Measurements from ENCODE around the gene KLK7.
A peak's percentile ranks its signal among the peaks of the same experiment; 100 is the strongest.

The KLK7 gene

DNA sequence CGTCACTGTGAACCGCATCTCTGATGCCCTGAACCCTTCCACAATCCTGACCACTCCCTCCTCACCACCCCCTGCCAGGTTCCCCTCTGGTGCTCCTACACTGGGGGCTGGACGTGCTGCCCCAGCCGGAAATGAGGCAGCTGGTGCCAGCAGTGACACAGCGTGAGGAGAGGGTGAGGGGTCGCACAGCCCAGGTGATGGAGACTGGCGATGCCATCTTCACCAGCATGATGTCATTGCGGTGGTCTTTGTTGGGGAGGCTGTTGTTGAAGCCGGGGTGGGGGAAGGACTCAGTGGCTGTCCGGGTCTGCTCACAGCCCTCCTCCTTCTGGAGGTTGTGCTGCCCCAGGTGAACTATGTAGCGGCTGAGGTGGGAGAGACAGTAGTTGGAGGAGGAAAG lies 40.2 kb upstream of the KLK7 start:
- ChIA-PET CTCF (no interaction called here), POLR2A (no interaction called here)
- TF ChIP-seq FOXK2 (IDR thresholded peaks at IDR 0.05) (no peak), L3MBTL2 (conservative IDR thresholded peaks at IDR 0.05) (no peak), SUZ12 (IDR thresholded peaks at IDR 0.05) (no peak), SP1 (IDR thresholded peaks at IDR 0.05) (no peak), HDGF (IDR thresholded peaks at IDR 0.05; ENCODE audit: borderline replicate concordance) (no peak), ARNT (IDR thresholded peaks at IDR 0.05) (no peak), LEF1 (IDR thresholded peaks at IDR 0.05; ENCODE audit: borderline replicate concordance) (no peak), BHLHE40 (IDR thresholded peaks at IDR 0.05; ENCODE audit: borderline replicate concordance) (no peak), TARDBP (IDR thresholded peaks at IDR 0.05) (no peak), FOXM1 (IDR thresholded peaks at IDR 0.05; ENCODE audit: borderline replicate concordance) (no peak), CTBP1 (IDR thresholded peaks at IDR 0.05; ENCODE audit: borderline replicate concordance) (no peak), ZNF384 (IDR thresholded peaks at IDR 0.05) (no peak)
- TF ChIP-seq, protein P1, sequence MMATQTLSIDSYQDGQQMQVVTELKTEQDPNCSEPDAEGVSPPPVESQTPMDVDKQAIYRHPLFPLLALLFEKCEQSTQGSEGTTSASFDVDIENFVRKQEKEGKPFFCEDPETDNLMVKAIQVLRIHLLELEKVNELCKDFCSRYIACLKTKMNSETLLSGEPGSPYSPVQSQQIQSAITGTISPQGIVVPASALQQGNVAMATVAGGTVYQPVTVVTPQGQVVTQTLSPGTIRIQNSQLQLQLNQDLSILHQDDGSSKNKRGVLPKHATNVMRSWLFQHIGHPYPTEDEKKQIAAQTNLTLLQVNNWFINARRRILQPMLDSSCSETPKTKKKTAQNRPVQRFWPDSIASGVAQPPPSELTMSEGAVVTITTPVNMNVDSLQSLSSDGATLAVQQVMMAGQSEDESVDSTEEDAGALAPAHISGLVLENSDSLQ (IDR thresholded peaks at IDR 0.05), result no peak
- DNase-seq (ENCODE audit: extremely low spot score), result no peak

DNA sequence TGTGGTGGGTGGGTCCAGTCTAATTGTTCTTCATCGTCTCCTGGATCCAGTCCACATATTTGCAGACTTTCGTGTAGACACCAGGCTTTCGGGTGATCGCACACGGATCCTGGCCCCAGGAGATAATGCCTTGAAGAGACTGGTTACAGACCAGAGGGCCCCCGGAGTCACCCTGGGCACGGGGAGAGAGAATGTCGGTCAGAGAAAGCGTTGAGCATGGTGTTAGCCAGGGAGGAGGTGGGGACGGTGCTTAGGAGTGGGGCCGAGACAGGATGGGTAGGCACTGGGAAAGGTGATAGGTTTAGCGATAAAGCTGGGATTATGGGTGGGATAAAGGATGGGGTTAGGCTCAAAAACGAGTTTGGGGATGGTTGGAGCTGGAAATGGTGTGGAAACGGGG lies 38.8 kb upstream of the KLK7 start:
- ChIA-PET POLR2A (no interaction called here), CTCF (no interaction called here)
- no peak for DNase-seq (ENCODE audit: extremely low spot score)
- no peak for TF ChIP-seq ZNF384 (IDR thresholded peaks at IDR 0.05)
- no peak for TF ChIP-seq FOXM1 (IDR thresholded peaks at IDR 0.05; ENCODE audit: borderline replicate concordance)
- no peak for TF ChIP-seq SP1 (IDR thresholded peaks at IDR 0.05)
- no peak for TF ChIP-seq ARNT (IDR thresholded peaks at IDR 0.05)
- no peak for TF ChIP-seq SUZ12 (IDR thresholded peaks at IDR 0.05)
- TF ChIP-seq BHLHE40 (IDR thresholded peaks at IDR 0.05; ENCODE audit: borderline replicate concordance), result no peak
- no peak for TF ChIP-seq L3MBTL2 (conservative IDR thresholded peaks at IDR 0.05)
- TF ChIP-seq FOXK2 (IDR thresholded peaks at IDR 0.05), result no peak
- no peak for TF ChIP-seq CTBP1 (IDR thresholded peaks at IDR 0.05; ENCODE audit: borderline replicate concordance)
- no peak for TF ChIP-seq FOXA1 (IDR thresholded peaks at IDR 0.05)
- no peak for TF ChIP-seq TARDBP (IDR thresholded peaks at IDR 0.05)
- no peak for TF ChIP-seq ELF4 (IDR thresholded peaks at IDR 0.05)

DNA sequence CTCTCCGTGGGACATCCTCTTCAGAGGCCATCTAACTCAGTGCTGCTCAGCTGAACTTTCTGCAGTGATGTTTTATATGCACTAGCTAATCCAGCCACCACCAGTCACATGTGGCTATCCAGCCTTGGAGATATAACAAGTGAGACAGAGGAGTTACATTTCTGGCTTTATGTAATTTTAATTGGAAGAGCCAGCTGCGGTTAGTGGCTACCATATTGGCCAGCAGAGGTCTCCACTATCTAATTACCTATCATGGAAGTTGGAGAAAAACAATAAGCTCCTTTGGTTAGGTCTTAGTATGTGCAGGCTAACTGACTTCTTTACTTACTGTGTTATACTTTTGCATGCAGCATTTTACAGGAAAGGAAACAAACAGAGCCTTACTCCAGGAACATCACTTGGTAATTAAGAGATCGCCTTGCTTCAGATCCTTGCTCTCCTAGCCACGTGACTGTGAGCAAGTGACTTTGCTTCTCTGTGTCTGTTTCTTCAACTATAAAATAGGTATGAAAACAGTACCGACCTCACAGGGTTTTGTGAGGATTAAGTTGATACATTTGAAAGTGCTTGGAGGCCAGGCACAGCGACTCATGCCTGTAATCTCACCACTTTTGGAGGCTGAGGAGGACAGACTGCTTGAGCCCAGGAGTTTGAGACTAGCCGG lies 37.4 kb upstream of the KLK7 start:
- ChIA-PET CTCF (interaction anchor here (0.6 to 1.5 kb wide), 11 partner anchors 10 to 809 kb away, joined by 3 to 6 read pairs (median 3); no protein-coding TSS in a partner anchor), POLR2A (no interaction called here)
- no peak for TF ChIP-seq SUZ12 (IDR thresholded peaks at IDR 0.05)
- TF ChIP-seq CTBP1 (IDR thresholded peaks at IDR 0.05; ENCODE audit: borderline replicate concordance), result no peak
- TF ChIP-seq ZNF384 (IDR thresholded peaks at IDR 0.05), result peak; percentile 53; the same call in 1 of the 2 replicates
- peak; percentile 34 for DNase-seq (ENCODE audit: extremely low spot score)

DNA sequence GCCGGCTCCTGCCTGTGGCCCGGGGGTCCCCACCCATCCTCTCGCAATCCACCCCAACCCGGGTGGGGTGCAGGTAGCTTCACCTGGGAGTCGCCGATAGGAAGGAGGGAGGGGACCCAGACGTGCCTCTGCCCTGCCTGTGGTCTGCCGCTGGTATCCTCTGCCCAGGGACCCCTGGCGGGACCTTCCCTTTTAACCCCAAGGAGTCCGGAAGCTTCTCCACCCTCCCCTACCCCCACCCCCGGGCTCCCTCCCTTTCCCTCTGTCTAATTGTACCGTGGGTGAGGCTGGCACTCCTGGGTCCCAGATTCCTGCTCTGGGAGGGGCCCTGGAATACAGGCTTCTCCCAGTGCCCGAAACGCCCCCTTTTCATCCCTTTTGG lies 35.8 kb upstream of the KLK7 start, which contains the start of gene KLK10:
Gene KLK10 (minus strand): TSS at position 166 of the 382 bp plus-strand sequence. CDS start 579 bp downstream, outside the sequence.
- ChIA-PET POLR2A (no interaction called here), CTCF (no interaction called here)
- no peak for TF ChIP-seq SUZ12 (IDR thresholded peaks at IDR 0.05)
- TF ChIP-seq FOXK2 (IDR thresholded peaks at IDR 0.05), result no peak
- DNase-seq (ENCODE audit: extremely low spot score), result no peak

DNA sequence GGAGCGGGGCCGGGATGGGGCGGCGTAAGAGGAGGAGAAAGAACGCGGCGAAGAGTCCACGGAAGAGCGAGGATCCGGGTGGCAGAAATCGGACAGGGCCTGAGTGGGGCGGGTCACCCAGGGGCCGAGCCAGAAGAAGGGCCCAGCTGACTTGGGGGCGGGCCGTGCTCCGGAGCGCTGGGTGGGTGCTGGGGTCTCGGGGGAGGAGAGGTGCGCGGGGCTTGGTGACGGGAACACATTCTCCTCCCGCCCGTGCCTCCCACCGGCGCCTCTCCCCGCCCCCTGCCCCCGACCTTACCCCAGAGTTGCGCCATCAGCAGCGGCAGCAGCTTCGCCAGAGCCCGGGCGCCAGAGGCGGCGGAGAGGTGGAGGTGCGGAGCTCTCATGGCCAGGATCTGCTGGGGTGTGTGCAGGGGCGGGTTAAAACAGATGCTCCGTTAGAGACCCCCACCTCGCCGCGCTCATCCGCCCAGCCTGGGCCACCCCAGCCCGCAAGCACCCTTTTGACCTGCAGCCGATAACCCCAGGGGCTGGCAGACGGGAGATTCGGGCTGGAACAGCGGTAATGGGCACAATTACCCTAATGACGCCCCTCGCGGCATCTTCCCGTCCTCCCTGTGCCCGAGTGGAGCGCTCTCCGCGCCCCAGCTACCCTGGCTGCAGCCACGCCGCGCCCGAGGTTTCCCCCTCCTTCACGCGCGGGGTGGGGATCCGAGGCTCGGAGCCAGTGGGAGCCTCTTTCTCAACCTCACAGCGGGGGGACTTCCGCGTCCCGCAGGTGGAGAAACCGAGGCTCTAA lies 35.2 kb upstream of the KLK7 start:
- ChIA-PET POLR2A (no interaction called here), CTCF (no interaction called here)
- TF ChIP-seq SUZ12 (IDR thresholded peaks at IDR 0.05), result no peak
- no peak for TF ChIP-seq HDGF (IDR thresholded peaks at IDR 0.05; ENCODE audit: borderline replicate concordance)
- TF ChIP-seq FOXK2 (IDR thresholded peaks at IDR 0.05), result no peak
- TF ChIP-seq FOXA1 (IDR thresholded peaks at IDR 0.05), result no peak
- no peak for TF ChIP-seq L3MBTL2 (conservative IDR thresholded peaks at IDR 0.05)
- TF ChIP-seq ZNF384 (IDR thresholded peaks at IDR 0.05), result no peak
- TF ChIP-seq ELF4 (IDR thresholded peaks at IDR 0.05), result no peak
- TF ChIP-seq, protein P1 (IDR thresholded peaks at IDR 0.05), result no peak
- no peak for TF ChIP-seq FOXM1 (IDR thresholded peaks at IDR 0.05; ENCODE audit: borderline replicate concordance)
- TF ChIP-seq NFRKB (IDR thresholded peaks at IDR 0.05), result no peak
- TF ChIP-seq CTBP1 (IDR thresholded peaks at IDR 0.05; ENCODE audit: borderline replicate concordance), result no peak
- no peak for TF ChIP-seq LEF1 (IDR thresholded peaks at IDR 0.05; ENCODE audit: borderline replicate concordance)
- no peak for TF ChIP-seq SP1 (IDR thresholded peaks at IDR 0.05)
- no peak for DNase-seq (ENCODE audit: extremely low spot score)

DNA sequence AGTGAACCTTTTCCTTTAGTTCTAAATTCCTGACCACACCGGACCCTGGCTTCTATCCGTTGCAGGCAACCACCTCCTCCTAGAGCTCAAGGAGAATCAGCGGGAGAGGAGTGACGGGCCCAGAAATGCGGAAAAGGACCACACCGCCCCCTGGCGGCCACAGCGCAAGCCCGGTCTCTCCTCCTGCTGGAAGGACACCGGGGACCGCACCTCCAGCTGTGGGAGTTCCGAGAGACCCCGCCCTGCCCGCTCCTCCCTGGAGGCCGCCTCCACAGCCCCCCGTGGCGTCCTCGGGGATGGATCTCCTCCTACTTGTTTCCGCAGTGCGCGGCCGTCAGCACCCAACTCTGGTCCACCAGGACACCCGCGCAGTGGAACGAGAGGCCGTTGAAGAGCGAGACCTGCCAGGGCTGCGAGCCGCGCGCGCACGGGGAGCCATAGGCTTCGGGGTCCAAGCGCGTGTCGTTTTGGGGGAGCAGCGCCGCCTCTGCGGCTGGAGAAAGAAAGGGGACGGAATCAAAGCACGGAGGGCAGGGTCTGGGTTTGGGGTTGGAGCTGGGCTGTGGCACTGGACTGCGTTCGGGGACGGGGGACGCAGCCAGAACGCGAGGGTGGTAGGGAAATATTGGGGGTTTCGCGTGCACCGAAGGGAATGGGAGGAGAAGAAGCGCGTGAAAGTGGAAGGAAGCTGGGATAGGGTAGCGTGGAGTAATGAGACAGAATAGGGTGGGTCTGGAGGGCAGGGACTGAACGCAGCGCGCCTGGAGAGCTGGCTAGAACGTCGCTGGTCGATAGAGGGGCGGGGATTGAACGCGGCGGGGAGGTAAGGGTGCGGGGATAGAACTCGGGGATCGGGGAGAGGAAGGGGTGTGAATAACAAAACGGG lies 33.3 kb upstream of the KLK7 start:
- ChIA-PET CTCF (interaction anchor here (0.6 to 2.2 kb wide), 14 partner anchors 9 to 221 kb away, joined by 3 to 9 read pairs (median 3); partner anchors contain the start of genes CTU1 and KLK11), POLR2A (interaction anchor here (0.9 to 1.2 kb wide), 2 partner anchors 15 to 48 kb away, joined by 3 read pairs; partner anchors contain the start of gene KLK13)
- TF ChIP-seq ARNT (IDR thresholded peaks at IDR 0.05) (no peak), CTBP1 (IDR thresholded peaks at IDR 0.05; ENCODE audit: borderline replicate concordance) (no peak), FOXM1 (IDR thresholded peaks at IDR 0.05; ENCODE audit: borderline replicate concordance) (no peak), FOXK2 (IDR thresholded peaks at IDR 0.05) (no peak), SUZ12 (IDR thresholded peaks at IDR 0.05) (no peak), FOXA1 (IDR thresholded peaks at IDR 0.05) (no peak), ZNF384 (IDR thresholded peaks at IDR 0.05) (no peak), BHLHE40 (IDR thresholded peaks at IDR 0.05; ENCODE audit: borderline replicate concordance) (no peak), TARDBP (IDR thresholded peaks at IDR 0.05) (no peak), SP1 (IDR thresholded peaks at IDR 0.05) (no peak), LEF1 (IDR thresholded peaks at IDR 0.05; ENCODE audit: borderline replicate concordance) (no peak), L3MBTL2 (conservative IDR thresholded peaks at IDR 0.05) (no peak), NFRKB (IDR thresholded peaks at IDR 0.05) (no peak), ELF4 (IDR thresholded peaks at IDR 0.05) (no peak), HDGF (IDR thresholded peaks at IDR 0.05; ENCODE audit: borderline replicate concordance) (no peak)
- TF ChIP-seq, protein P1 (IDR thresholded peaks at IDR 0.05), result no peak; the same call in 1 of the 2 replicates
- peak; percentile 84 for DNase-seq (ENCODE audit: extremely low spot score)
